GM18858 (cell line): ENCODE measurements around the gene PLCG2.
"Not testable (repeated sequence)": the region's sequence is repeated elsewhere in the genome, so short reads cannot be mapped to it uniquely, and the experiment has no call there.

Experiments
- ATAC-seq: cut with Tn5 transposase; IDR thresholded peaks from one replicate; pipeline ENCODE4 v1.9.1; 2021; ENCODE audit not compliant: unreplicated experiment

The PLCG2 gene

DNA sequence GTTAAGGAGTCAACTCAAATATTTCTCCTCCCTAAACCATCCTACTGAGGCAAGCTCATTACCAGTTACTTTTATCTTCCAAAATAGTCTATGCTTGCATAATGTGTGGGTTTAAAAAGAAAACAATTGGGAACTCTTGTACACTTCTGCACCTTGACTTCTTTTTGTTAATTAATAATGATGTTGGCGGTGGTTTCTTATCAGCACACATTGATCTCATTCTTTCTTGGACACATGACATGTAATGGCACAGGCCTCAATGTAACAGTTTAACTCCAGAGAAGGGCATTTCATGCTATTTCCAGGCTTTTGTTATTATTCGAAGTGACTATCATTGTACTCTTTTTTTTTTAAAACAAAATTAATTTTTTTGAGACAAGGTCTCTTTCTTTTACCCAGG, 7.8 kb downstream of the PLCG2 start:
- ATAC-seq = no peak

- ATAC-seq = no peak
Measured at GRCh38 chr16:81787659-81788058, 8.6 kb downstream of the PLCG2 start.

DNA sequence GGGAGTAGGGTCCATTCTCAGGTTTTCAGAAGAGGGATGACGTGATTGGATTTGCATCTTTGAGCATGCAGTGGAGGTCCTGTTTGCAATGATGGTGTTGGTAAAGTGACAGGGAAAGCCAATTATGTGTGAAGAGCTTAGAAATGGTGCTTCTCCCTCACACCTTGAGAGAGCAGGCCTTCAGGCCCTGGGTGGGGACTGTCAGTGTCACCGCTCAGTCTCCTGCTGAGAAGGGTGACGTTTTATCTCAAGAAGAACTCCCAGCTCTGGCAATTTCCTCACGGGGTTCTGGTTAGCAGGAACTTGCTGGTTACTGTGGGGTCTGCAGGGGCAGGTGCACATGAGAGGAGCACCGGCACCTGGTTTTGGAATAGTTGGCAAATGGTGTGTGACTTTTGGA, 11.2 kb downstream of the PLCG2 start:
- ATAC-seq = no peak

GRCh38 chr16:81790830-81791435, 11.8 kb downstream of the PLCG2 start:
- ATAC-seq = no peak

DNA sequence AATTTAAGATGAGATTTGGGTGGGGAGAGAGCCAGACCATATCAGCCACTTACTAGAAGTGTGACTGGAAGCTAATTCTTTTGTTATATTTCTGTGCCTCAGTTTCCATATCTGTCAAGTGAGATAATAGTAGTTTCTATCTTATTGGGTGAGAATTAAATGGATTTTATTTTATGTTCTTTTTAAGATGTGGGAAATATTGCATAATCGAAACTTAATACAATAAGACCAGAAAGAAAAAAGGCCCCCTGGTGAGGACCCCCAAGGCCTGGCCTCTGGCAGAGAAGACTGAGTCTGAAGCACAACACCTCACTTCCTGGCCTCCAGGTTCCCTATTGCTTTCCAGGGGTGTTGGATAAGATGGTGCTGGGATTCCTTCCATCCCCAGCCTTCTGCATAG, 13.7 kb downstream of the PLCG2 start:
- no peak for ATAC-seq

GRCh38 chr16:81795193-81795592, 16.1 kb downstream of the PLCG2 start:
- no peak for ATAC-seq

- no peak for ATAC-seq
Measured at GRCh38 chr16:81796035-81796434, 16.9 kb downstream of the PLCG2 start.

DNA sequence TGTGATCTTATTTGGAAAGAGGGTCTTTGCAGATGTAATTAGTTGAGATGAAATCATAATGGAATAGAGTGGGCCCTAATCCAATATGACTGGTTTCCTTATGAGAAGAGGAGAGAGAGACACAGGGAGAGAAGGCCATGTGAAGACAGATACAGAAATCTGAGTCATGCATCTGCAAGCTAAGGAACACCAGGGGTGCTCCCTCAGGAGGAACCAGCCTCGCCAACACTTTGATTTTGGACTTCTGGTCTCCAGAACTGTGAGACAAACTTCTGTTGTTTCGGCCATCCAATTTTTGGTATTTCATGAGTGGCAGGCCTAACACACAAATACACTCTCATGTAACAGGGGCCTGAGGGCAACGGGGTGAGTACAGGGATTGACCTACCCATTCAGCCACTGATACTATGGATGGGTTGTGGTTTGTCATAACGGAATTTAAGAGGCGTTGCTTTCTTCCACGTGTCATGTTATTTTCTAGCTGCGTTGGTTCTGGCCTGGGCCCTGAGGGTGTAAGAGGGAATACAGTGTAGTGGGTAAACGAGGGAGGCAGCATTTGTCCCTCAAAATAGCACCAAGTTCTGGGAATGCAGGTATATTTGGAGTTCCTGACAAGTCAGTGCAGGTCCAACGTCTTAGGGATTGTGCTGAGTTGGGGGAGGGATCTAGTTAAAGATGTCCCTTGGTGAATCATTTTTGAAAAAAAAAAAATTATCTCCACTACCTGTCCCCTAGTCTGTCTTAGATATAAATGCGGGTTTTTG, 17.7 kb downstream of the PLCG2 start:
- no peak for ATAC-seq

- peak; percentile 47 for ATAC-seq
Measured at GRCh38 chr16:81797443-81797842, 18.4 kb downstream of the PLCG2 start.

DNA sequence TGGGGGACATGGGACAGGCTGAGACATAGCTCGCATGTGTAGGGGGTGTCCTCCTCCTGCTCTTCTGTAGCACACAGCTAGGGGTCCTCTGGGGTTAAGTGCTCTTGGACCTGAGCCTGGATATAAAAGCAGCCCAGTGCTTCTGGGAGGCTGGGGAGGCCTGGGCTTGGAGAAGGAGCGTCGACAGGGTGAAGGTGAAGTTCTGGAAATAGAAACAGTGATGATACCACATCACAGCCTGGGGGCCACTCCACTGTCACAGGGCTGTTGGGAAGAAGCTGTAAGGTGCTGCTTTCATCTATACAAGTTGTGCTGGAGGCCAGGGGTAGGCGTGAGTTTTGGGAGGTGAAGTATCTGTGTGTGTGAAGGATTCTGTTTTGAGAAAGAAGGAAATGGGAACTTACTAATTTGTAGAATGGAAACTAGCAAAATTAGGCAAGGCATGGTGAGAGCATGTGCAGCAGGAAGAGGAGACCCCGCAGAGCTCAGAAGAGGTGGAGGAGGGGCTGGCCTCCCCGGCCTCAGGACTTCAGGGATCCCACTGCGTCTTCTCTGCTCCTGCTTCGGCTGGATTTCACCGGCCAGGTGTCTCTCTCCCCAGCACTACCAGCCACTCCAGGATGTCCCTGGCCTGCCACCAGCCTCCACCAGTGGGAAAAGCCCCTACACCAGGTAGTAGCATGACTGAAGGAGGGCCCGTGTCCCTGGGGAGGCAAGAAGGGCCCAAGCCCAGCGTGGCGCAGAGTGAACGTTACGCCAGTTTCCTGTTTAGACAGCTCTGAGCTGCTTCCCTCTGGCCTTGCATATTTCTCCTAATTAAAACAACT, 19.4 kb downstream of the PLCG2 start:
- ATAC-seq = peak; percentile 36

- no peak for ATAC-seq
Measured at GRCh38 chr16:81799138-81799504, 20.0 kb downstream of the PLCG2 start.

- ATAC-seq = not testable (repeated sequence)
Measured at GRCh38 chr16:81801724-81802123, 22.6 kb downstream of the PLCG2 start.

DNA sequence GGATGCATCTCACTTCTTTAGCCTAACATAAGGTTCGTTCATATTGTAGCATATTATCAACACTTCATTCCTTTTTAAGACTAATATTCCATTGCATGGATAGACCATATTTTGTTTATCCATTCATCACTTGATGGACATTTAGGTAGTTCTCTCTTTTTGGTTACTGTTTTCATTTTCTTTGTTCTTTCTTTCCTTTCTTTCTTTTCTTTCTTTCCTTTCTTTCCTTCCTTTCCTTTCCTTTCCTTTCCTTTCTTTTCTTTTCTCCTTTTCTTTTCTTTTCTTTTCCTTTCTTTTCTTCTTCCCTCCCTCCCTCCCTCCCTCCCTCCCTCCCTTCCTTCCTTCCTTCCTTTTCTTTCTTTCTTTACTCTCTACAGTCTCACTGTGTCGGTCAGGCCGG, 24.2 kb downstream of the PLCG2 start:
- no peak for ATAC-seq

- ATAC-seq = no peak
Measured at GRCh38 chr16:81804134-81804610, 25.1 kb downstream of the PLCG2 start.

DNA sequence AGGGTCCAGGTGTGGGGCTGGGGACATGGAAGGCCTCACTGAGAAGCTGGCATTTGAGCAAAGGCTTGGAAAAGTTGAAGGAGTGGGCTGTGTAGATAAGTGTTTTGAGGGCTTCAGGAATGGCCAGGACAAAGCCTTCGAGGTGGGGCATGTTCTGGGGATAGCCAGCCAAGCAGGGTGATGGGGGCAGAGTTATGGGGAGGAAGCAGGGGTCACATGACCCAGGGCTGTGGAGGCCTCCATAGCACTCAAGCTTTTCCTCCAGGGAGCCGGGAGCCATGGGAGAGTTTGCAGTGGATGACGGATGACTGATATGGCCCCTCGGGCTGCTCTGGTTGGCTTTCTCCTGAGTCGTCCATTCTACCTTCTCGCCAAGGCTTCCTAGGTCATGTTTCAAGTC, 27.6 kb downstream of the PLCG2 start:
- ATAC-seq = no peak

- ATAC-seq = no peak
Measured at GRCh38 chr16:81807767-81808358, 28.8 kb downstream of the PLCG2 start.

- ATAC-seq = peak; percentile 71
Measured at GRCh38 chr16:81808933-81809480, 29.9 kb downstream of the PLCG2 start.

GRCh38 chr16:81809567-81809966, 30.5 kb downstream of the PLCG2 start:
- ATAC-seq = no peak

DNA sequence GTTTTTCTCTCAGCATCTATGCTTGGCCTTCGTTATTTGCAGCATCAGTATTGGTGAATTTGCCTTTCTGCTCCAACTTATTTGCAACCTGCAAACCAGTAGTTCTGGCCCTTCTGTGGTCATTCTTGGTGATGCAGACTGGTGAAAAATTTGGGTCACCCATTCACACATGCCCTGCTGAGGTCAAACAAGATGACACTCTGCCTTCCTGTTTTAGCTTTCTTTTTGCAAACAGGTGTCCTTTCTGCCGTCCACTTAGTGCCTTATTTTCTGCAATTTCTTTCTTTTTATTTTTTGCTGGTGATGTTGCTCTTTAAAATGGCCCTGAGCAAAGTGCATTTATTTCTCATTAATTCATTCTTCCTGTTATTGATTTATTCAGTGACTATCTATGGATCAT, 31.3 kb downstream of the PLCG2 start:
- ATAC-seq = no peak

- ATAC-seq = peak; percentile 33
Measured at GRCh38 chr16:81810894-81811538, 31.9 kb downstream of the PLCG2 start.

DNA sequence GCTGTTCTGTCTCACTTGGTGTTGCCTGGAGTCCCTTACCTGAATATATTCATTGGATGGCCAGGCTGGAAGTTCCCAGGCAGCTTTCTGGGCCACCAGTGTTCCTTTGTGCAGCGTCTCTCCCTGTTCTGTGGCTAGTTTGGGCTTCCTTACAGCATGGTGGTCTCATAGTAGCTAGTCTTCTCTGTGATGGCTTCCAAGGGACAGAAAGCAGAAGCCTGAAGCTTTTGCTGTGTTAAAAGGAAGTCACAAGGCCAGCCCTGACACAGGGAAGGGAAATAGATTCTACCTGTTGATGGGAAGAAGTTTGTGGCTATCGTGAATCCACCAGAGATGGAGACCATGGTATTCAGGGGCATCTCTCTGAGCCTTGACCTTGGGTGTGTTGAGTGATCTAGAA, 34.6 kb downstream of the PLCG2 start:
- no peak for ATAC-seq
